Uterus (tissue), 4 donors: ENCODE results near the gene DNAH1. TPM values are rescaled to one million over a fixed set of nuclear protein-coding genes. Genes with fewer than 3 reads are reported as not detected.

Source experiments
- DNase-seq, 2 donors: peaks; one replicate each; pipeline ENCODE4 v3.0.0-alpha.2; 2019 to 2020
- H3K27ac ChIP-seq, 2 donors: fragments of 200-600 bp; sonication (generic); 1 replicate in 1 of 2; 2 replicates in 1 of 2; pipeline ENCODE4 v1.5.1; 2016 to 2018
- H3K27me3 ChIP-seq, 2 donors: fragments of 200-600 bp; sonication (generic); one replicate each; pipeline ENCODE4 v1.5.1; 2018 to 2019; ENCODE audit warnings: control low read depth in 1 of 2
- H3K36me3 ChIP-seq, 2 donors: fragments of 200-600 bp; sonication (generic); one replicate each; pipeline ENCODE4 v1.5.1; 2019; ENCODE audit warnings: control low read depth in 1 of 2
- H3K4me1 ChIP-seq, 2 donors: fragments of 200-600 bp; sonication (generic); one replicate each; pipeline ENCODE4 v1.5.1; 2018 to 2019; ENCODE audit warnings: control low read depth in 1 of 2
- H3K4me3 ChIP-seq, 2 donors: fragments of 200-600 bp; sonication (generic); 1 replicate in 1 of 2; 2 replicates in 1 of 2; pipeline ENCODE4 v1.5.1; 2018 to 2019; ENCODE audit warnings: mild to moderate bottlenecking in 1 of 2
- H3K9me3 ChIP-seq, 2 donors: fragments of 200-600 bp; sonication (generic); one replicate each; pipeline ENCODE4 v1.5.1; 2019; ENCODE audit warnings: control low read depth in 1 of 2
- POLR2A ChIP-seq, 2 donors: fragments of 450-650 bp; IDR thresholded peaks; one replicate each; pipeline ENCODE4 v1.6.1; 2016; ENCODE audit warnings: antibody characterized with exemption in 2 of 2, mild to moderate bottlenecking in 1 of 2, moderate library complexity in 1 of 2
- intact Hi-C: fragments of 100-400 bp; cut with DNase I; formaldehyde crosslinking; loops from one replicate; pipeline ENCODE4 v1.15.1; 2023; ENCODE audit warnings: low total_unique reads
- total RNA-seq, 4 donors: library from RNA; depleted of rRNA in 3 of 4; stranded (reverse); fragments of >200 nt in 3 of 4; gene quantifications; one replicate each; pipeline versions ENCODE4 v1.1.0 to v1.2.4, GENCODE V29; 2014 to 2023
- TF ChIP-seq, protein P1 (sequence below), 4 experiments: fragments of 200-600 bp in 2 of 4; fragments of 450-650 bp in 2 of 4; sonication (generic) in 2 of 4; IDR thresholded peaks; one replicate each; pipeline ENCODE4 v1.5.1; 2016 to 2019; ENCODE audit warnings: antibody characterized with exemption in 4 of 4, mild to moderate bottlenecking in 2 of 4, moderate library complexity in 1 of 4
- donor health status: DM: yes; HTN: yes; CAD: no.

DNAH1 gene
- total RNA-seq, 4 donors from 2014 or later, result 5.1 to 46.2 (median 11.0) TPM

DNA sequence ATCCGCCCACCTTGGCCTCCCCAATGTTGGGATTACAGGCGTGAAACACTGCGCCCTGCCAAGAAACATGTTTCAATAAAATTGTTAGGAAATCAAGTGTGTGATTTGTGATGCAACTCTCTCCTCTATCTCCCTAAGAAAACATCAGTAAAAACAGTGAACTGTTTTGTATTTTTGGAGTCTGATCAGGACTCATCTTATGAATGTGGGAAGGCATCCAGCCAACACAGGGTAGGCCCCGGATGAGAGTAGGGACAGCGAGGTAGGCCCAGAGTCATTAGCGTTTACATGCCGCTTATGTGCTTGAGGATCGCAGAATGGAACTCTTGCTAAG, 29.4 kb upstream of the DNAH1 start:
- Histone ChIP-seq H3K36me3 (no peaks in the 10 kb centered on the region), H3K4me1 (peaks cover 0 to 5% of the 10 kb centered on the region in 2 donors), H3K27me3 (no peaks in the 10 kb centered on the region), H3K27ac (peak overlapping the region; percentile 99 to 100), H3K9me3 (no peaks in the 10 kb centered on the region), H3K4me3 (peak overlapping the region; percentile 78 to 96)
- peak in 1 of 2 donors; percentile 22 for DNase-seq
- intact Hi-C loops, result no loop called here
- TF ChIP-seq, protein P1, sequence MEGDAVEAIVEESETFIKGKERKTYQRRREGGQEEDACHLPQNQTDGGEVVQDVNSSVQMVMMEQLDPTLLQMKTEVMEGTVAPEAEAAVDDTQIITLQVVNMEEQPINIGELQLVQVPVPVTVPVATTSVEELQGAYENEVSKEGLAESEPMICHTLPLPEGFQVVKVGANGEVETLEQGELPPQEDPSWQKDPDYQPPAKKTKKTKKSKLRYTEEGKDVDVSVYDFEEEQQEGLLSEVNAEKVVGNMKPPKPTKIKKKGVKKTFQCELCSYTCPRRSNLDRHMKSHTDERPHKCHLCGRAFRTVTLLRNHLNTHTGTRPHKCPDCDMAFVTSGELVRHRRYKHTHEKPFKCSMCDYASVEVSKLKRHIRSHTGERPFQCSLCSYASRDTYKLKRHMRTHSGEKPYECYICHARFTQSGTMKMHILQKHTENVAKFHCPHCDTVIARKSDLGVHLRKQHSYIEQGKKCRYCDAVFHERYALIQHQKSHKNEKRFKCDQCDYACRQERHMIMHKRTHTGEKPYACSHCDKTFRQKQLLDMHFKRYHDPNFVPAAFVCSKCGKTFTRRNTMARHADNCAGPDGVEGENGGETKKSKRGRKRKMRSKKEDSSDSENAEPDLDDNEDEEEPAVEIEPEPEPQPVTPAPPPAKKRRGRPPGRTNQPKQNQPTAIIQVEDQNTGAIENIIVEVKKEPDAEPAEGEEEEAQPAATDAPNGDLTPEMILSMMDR (IDR thresholded peaks at IDR 0.05), result no peak

DNA sequence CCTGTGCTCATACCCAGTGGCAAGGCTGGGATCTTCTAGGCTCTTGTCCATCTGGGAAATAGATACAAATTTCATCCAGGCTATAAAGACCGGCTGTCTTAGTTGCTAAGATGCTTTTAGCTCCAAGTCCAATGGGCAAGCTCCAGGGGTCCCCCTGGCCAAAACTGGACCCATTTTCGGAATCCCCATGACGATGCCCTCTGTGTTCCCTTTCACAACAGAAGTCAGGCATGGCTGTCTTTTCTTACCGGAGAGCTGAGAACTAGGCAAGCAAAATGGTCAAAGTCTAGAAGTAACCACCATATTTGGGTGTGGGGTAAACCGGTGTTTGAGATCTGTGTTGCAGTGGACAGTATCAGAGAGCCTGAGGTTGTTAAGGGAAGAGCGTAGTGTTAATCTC, 27.4 kb upstream of the DNAH1 start:
- H3K27ac ChIP-seq, result peak overlapping the region; percentile 99 to 100
- no peaks in the 10 kb centered on the region for H3K36me3 ChIP-seq
- H3K4me1 ChIP-seq, result peaks cover 0 to 5% of the 10 kb centered on the region in 2 donors
- no peaks in the 10 kb centered on the region for H3K27me3 ChIP-seq
- no peak for DNase-seq
- intact Hi-C loops, result no loop called here
- peak overlapping the region in 1 of 2 donors; percentile 96 for H3K4me3 ChIP-seq
- TF ChIP-seq POLR2A (IDR thresholded peaks at IDR 0.05), result no peak
- TF ChIP-seq, protein P1 (IDR thresholded peaks at IDR 0.05), result no peak
- H3K9me3 ChIP-seq, result no peaks in the 10 kb centered on the region

DNA sequence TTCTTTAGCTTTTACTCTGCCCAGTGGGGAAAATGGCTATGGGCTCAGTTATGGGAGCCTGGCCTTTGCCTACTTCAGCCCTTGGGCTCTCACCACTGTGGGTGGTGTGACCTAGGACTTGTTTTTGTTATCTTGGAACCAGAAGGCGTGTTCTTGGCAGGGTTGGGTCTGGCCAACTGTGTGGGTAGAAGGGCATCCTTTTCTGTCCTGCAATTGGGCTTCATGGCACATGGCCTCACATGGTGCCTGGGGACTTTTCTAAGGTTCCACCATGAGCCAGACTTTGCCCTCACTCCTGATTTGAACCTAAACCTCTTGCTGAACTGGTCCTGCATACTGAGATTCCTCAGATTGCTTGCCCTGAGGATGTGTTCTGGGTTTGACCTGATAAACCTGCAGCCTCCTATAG, 26.8 kb upstream of the DNAH1 start:
- intact Hi-C loops, result no loop called here
- TF ChIP-seq, protein P1 (IDR thresholded peaks at IDR 0.05), result no peak
- no peak for TF ChIP-seq POLR2A (IDR thresholded peaks at IDR 0.05)

DNA sequence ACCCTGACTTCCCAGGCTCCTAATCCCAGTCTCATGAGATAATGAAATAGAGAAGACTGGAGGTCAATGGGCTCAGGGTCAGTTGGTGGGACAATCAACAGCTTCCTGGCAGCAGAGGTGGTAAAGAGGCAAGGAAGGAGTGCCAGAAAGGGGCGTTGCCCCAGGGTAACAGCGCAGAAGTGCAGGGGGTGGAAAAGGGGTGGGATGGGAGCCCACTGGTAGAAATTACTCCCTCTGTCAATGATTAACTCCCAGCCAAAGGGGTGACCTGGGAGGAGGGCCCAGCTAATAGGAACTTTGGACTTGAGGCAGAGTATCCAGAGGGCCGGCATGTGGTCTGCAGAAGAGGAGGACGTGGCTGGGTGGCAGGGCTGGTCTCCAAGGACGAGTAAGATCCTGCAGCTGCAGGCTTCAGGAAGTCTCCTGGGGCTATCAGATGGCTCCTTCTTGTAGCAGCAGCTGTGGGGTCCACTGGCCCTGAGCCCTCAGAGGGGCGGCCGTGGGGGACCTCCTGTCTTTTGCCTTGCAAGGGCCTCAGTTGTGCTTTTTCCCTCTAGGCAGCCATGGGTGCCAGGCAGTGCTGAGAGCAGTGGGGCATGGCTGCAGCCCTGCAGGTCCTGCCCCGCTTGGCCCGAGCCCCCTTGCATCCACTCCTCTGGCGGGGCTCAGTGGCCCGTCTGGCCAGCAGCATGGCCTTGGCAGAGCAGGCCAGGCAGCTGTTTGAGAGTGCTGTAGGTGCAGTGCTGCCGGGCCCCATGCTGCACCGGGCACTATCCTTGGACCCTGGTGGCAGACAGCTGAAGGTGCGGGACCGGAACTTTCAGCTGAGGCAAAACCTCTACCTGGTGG, 26.1 kb upstream of the DNAH1 start:
- Histone ChIP-seq H3K27me3 (no peaks in the 10 kb centered on the region), H3K27ac (no peak overlapping the region), H3K4me1 (peaks cover 0 to 5% of the 10 kb centered on the region in 2 donors), H3K36me3 (no peaks in the 10 kb centered on the region), H3K4me3 (no peak overlapping the region), H3K9me3 (no peaks in the 10 kb centered on the region)
- intact Hi-C loops, result no loop called here
- DNase-seq, result no peak
- TF ChIP-seq, protein P1 (IDR thresholded peaks at IDR 0.05), result no peak
- no peak for TF ChIP-seq POLR2A (IDR thresholded peaks at IDR 0.05)

More for the DNA sequence above, 26.8 kb upstream of the DNAH1 start:
- Histone ChIP-seq H3K27me3 (no peaks in the 10 kb centered on the region), H3K9me3 (no peaks in the 10 kb centered on the region), H3K27ac (no peak overlapping the region), H3K36me3 (no peaks in the 10 kb centered on the region), H3K4me3 (no peak overlapping the region), H3K4me1 (peaks cover 0 to 5% of the 10 kb centered on the region in 2 donors)
- DNase-seq, result no peak
